Activated naive CD4-positive, alpha-beta T cell treated with anti-CD3 and anti-CD28 coated beads, Interleukin-2, amount 50 U/mL, for 72 hours (primary cell): Measurements from ENCODE around the gene AK9. TPM values are rescaled to one million over a fixed set of nuclear protein-coding genes. Genes with fewer than 3 reads are reported as not detected.
"Not testable (repeated sequence)": the region's sequence is repeated elsewhere in the genome, so short reads cannot be mapped to it uniquely, and the experiment has no call there.

Experiments used
- ATAC-seq, 2 donors: fragments of 150-1000 bp; cut with Tn5 transposase; 2 replicates each; pipeline ENCODE4 v1.10.0; 2021; ENCODE audit warnings: mild to moderate bottlenecking in 2 of 2, moderate library complexity in 2 of 2
- DNase-seq, 2 donors: peaks; one replicate each; pipeline ENCODE4 v3.0.0; 2021 to 2022; ENCODE audit warnings: low spot score in 2 of 2
- H3K27ac Mint-ChIP-seq, 2 donors: one replicate each; pipeline ENCODE4 v1.8.0; 2022; ENCODE audit warnings: mild to moderate bottlenecking in 2 of 2, mixed read lengths in 2 of 2
- H3K36me3 Mint-ChIP-seq, 2 donors: one replicate each; pipeline ENCODE4 v1.8.0; 2022; ENCODE audit warnings: mixed read lengths in 2 of 2
- H3K9me3 Mint-ChIP-seq, 2 donors: one replicate each; pipeline ENCODE4 v1.8.0; 2022; ENCODE audit warnings: mixed read lengths in 2 of 2
- total RNA-seq, 2 donors: library from RNA; stranded (reverse); gene quantifications; one replicate each; pipeline ENCODE4 v1.2.3, GENCODE V29; 2022

Gene AK9
- total RNA-seq, 2 donors from 2014 or later: 1.5 to 3.8 TPM

GRCh38 chr6:109708099-109708498 lies 17.1 kb upstream of the AK9 start:
- not testable (repeated sequence) for DNase-seq, H3K9me3 Mint-ChIP-seq, ATAC-seq, H3K27ac Mint-ChIP-seq
- H3K36me3 Mint-ChIP-seq: peaks cover 0 to 16% of the 10 kb centered on the region in 2 donors

GRCh38 chr6:109706513-109706912 lies 15.5 kb upstream of the AK9 start:
- DNase-seq: no peak
- Mint-ChIP-seq H3K9me3 (peaks cover 0 to 7% of the 10 kb centered on the region in 2 donors), H3K27ac (peak overlapping the region in 1 of 2 donors; percentile 45), H3K36me3 (peaks cover 0 to 16% of the 10 kb centered on the region in 2 donors)
- no peak for ATAC-seq

- peak in 1 of 2 donors; percentile 72 for DNase-seq
- H3K27ac Mint-ChIP-seq: no peak overlapping the region
- peak; percentile 97 to 98 for ATAC-seq
- H3K9me3 Mint-ChIP-seq: peaks cover 0 to 7% of the 10 kb centered on the region in 2 donors
- peaks cover 0 to 16% of the 10 kb centered on the region in 2 donors for H3K36me3 Mint-ChIP-seq
Measured at GRCh38 chr6:109705258-109705657, 14.3 kb upstream of the AK9 start.

- Mint-ChIP-seq H3K36me3 (no peaks in the 10 kb centered on the region), H3K27ac (peak overlapping the region in 1 of 2 donors; percentile 25), H3K9me3 (no peaks in the 10 kb centered on the region)
- DNase-seq (no peak), ATAC-seq (no peak)
Measured at GRCh38 chr6:109702791-109703190, 11.8 kb upstream of the AK9 start.

GRCh38 chr6:109701774-109702173 lies 10.8 kb upstream of the AK9 start:
- Mint-ChIP-seq H3K36me3 (no peaks in the 10 kb centered on the region), H3K9me3 (no peaks in the 10 kb centered on the region), H3K27ac (no peak overlapping the region)
- ATAC-seq (no peak), DNase-seq (no peak)

- no peaks in the 10 kb centered on the region for H3K9me3 Mint-ChIP-seq
- peaks cover 3% of the 10 kb centered on the region in 2 donors for H3K36me3 Mint-ChIP-seq
- no peak for DNase-seq
- no peak overlapping the region for H3K27ac Mint-ChIP-seq
- ATAC-seq: no peak
Measured at GRCh38 chr6:109701221-109701620, 10.2 kb upstream of the AK9 start.

GRCh38 chr6:109696355-109696754 lies 5.4 kb upstream of the AK9 start:
- ATAC-seq (no peak), DNase-seq (no peak)
- Mint-ChIP-seq H3K27ac (no peak overlapping the region), H3K36me3 (peaks cover 10 to 12% of the 10 kb centered on the region in 2 donors), H3K9me3 (no peaks in the 10 kb centered on the region)

GRCh38 chr6:109695468-109695867 lies 4.5 kb upstream of the AK9 start:
- DNase-seq: no peak
- Mint-ChIP-seq H3K9me3 (no peaks in the 10 kb centered on the region), H3K27ac (no peak overlapping the region), H3K36me3 (peaks cover 10 to 12% of the 10 kb centered on the region in 2 donors)
- no peak for ATAC-seq

- Mint-ChIP-seq H3K9me3 (no peaks in the 10 kb centered on the region), H3K27ac (no peak overlapping the region), H3K36me3 (peaks cover 10 to 12% of the 10 kb centered on the region in 2 donors)
- ATAC-seq (no peak), DNase-seq (no peak)
Measured at GRCh38 chr6:109693111-109693510, 2.1 kb upstream of the AK9 start.

- H3K36me3 Mint-ChIP-seq: no peaks in the 10 kb centered on the region
- peak in 1 of 2 donors; percentile 73 for DNase-seq
- H3K9me3 Mint-ChIP-seq: peaks cover 3 to 7% of the 10 kb centered on the region in 2 donors
- ATAC-seq: peak; percentile 44 to 55
- peak overlapping the region; percentile 94 to 97 for H3K27ac Mint-ChIP-seq
Measured at GRCh38 chr6:109690373-109690736, 647 bp downstream of the AK9 start.

GRCh38 chr6:109687271-109687761 lies 3.7 kb downstream of the AK9 start:
- H3K27ac Mint-ChIP-seq: peak overlapping the region; percentile 46 to 77
- peaks cover 3 to 10% of the 10 kb centered on the region in 2 donors for H3K9me3 Mint-ChIP-seq
- DNase-seq (no peak), ATAC-seq (peak; percentile 13 to 46)
- peaks cover 0 to 21% of the 10 kb centered on the region in 2 donors for H3K36me3 Mint-ChIP-seq

- no peak for ATAC-seq
- peaks cover 2 to 25% of the 10 kb centered on the region in 2 donors for H3K36me3 Mint-ChIP-seq
- peak overlapping the region in 1 of 2 donors; percentile 77 for H3K27ac Mint-ChIP-seq
- H3K9me3 Mint-ChIP-seq: peaks cover 3 to 14% of the 10 kb centered on the region in 2 donors
- no peak for DNase-seq
Measured at GRCh38 chr6:109686566-109687265, 4.3 kb downstream of the AK9 start.

GRCh38 chr6:109678661-109679505 lies 12.1 kb downstream of the AK9 start:
- Mint-ChIP-seq H3K27ac (peak overlapping the region; percentile 68 to 72), H3K9me3 (peaks cover 0 to 18% of the 10 kb centered on the region in 2 donors), H3K36me3 (peaks cover 10 to 34% of the 10 kb centered on the region in 2 donors)
- not testable (repeated sequence) for DNase-seq
- ATAC-seq: peak; percentile 60 to 88

GRCh38 chr6:109678240-109678639 lies 12.8 kb downstream of the AK9 start:
- H3K9me3 Mint-ChIP-seq: peaks cover 0 to 17% of the 10 kb centered on the region in 2 donors
- no peak overlapping the region for H3K27ac Mint-ChIP-seq
- H3K36me3 Mint-ChIP-seq: peaks cover 10 to 28% of the 10 kb centered on the region in 2 donors
- ATAC-seq (no peak), DNase-seq (no peak)

- DNase-seq (no peak), ATAC-seq (no peak)
- Mint-ChIP-seq H3K9me3 (peaks cover 0 to 11% of the 10 kb centered on the region in 2 donors), H3K36me3 (peaks cover 9 to 14% of the 10 kb centered on the region in 2 donors), H3K27ac (no peak overlapping the region)
Measured at GRCh38 chr6:109676724-109677123, 14.3 kb downstream of the AK9 start.

GRCh38 chr6:109672839-109673238 lies 18.2 kb downstream of the AK9 start:
- ATAC-seq (no peak), DNase-seq (no peak)
- H3K9me3 Mint-ChIP-seq: peaks cover 0 to 3% of the 10 kb centered on the region in 2 donors
- no peak overlapping the region for H3K27ac Mint-ChIP-seq
- H3K36me3 Mint-ChIP-seq: peaks cover 0 to 10% of the 10 kb centered on the region in 2 donors

GRCh38 chr6:109672175-109672574 lies 18.8 kb downstream of the AK9 start:
- ATAC-seq: no peak
- peak overlapping the region in 1 of 2 donors; percentile 22 for H3K27ac Mint-ChIP-seq
- no peak for DNase-seq
- peaks cover 0 to 10% of the 10 kb centered on the region in 2 donors for H3K36me3 Mint-ChIP-seq
- peaks cover 0 to 3% of the 10 kb centered on the region in 2 donors for H3K9me3 Mint-ChIP-seq
